HL-60 (cell line): Measurements from ENCODE around the gene PNISR.

ENCODE experiments used
- DNase-seq, 2 experiments: peaks; one replicate each; pipeline ENCODE4 v3.0.0-alpha.2; 2010 to 2020; ENCODE audit warnings: low read depth in 1 of 2, low spot score in 1 of 2
- H3K27ac ChIP-seq: fragments of 250-450 bp; sonication (Bioruptor Pico); replicated peaks from 2 replicates; pipeline ENCODE4 v1.5.1; 2020; ENCODE audit warnings: mild to moderate bottlenecking, moderate library complexity
- H3K27me3 ChIP-seq: fragments of 250-450 bp; sonication (Bioruptor Pico); 2 replicates; pipeline ENCODE4 v1.5.1; 2021; ENCODE audit warnings: mild to moderate bottlenecking, moderate library complexity; ENCODE audit not compliant: insufficient read depth, poor library complexity, severe bottlenecking
- H3K4me3 ChIP-seq: replicated peaks from 2 replicates; pipeline ENCODE4 v1.5.1; 2011; ENCODE audit warnings: mild to moderate bottlenecking, control low read depth, low read length; ENCODE audit not compliant: insufficient read depth
- CTCF ChIP-seq: IDR thresholded peaks from one replicate; pipeline ENCODE4 v1.5.1; 2011; ENCODE audit warnings: low read length, control low read depth, inconsistent platforms; ENCODE audit not compliant: insufficient read depth
- GABPA ChIP-seq: IDR thresholded peaks from 2 replicates; pipeline ENCODE4 v1.6.1; 2012; ENCODE audit warnings: low read depth
- POLR2AphosphoS5 ChIP-seq: IDR thresholded peaks from 2 replicates; pipeline ENCODE4 v1.6.1; 2012; ENCODE audit warnings: low read depth
- REST ChIP-seq: IDR thresholded peaks from 2 replicates; pipeline ENCODE4 v1.6.1; 2012; ENCODE audit warnings: low read depth; ENCODE audit not compliant: insufficient replicate concordance
- SPI1 ChIP-seq: IDR thresholded peaks from 2 replicates; pipeline ENCODE4 v1.6.1; 2012; ENCODE audit warnings: low read depth, mild to moderate bottlenecking, borderline replicate concordance

Gene PNISR

GRCh38 chr6:99402448-99402847 lies 22.7 kb downstream of the PNISR start:
- peak in 1 of 2 experiments; percentile 24 for DNase-seq
- TF ChIP-seq CTCF (no peak), SPI1 (no peak), REST (no peak), POLR2AphosphoS5 (no peak), GABPA (no peak)

GRCh38 chr6:99397287-99397686 lies 27.8 kb downstream of the PNISR start:
- no peak overlapping the region for H3K27ac ChIP-seq
- TF ChIP-seq POLR2AphosphoS5 (no peak), SPI1 (no peak), GABPA (no peak), CTCF (no peak), REST (no peak)
- no peak for DNase-seq
- no peak overlapping the region for H3K4me3 ChIP-seq
- H3K27me3 ChIP-seq = no peaks in the 10 kb centered on the region

More at GRCh38 chr6:99402448-99402847, 22.7 kb downstream of the PNISR start:
- H3K27ac ChIP-seq = no peak overlapping the region
- no peaks in the 10 kb centered on the region for H3K27me3 ChIP-seq
- no peak overlapping the region for H3K4me3 ChIP-seq

GRCh38 chr6:99393698-99394531 lies 31.2 kb downstream of the PNISR start, which contains the start of gene COQ3:
Gene COQ3 (minus strand): TSS chr6:99394195. CDS start chr6:99394179, 16 bp downstream.
- Histone ChIP-seq H3K27ac (peak within 1 kb of the TSS; percentile 91), H3K4me3 (peak within 1 kb of the TSS; percentile 71), H3K27me3 (no peaks in the 10 kb centered on the region)
- peak; percentile 25 to 57 for DNase-seq
- TF ChIP-seq POLR2AphosphoS5 = 0 out of 2 replicates have a peak, but pooled peaks have one; percentile 55
- TF ChIP-seq GABPA = peak; percentile 91
- no peak for TF ChIP-seq SPI1

GRCh38 chr6:99393366-99393697 lies 31.8 kb downstream of the PNISR start:
- peak overlapping the region; percentile 71 for H3K4me3 ChIP-seq
- H3K27me3 ChIP-seq = no peaks in the 10 kb centered on the region
- no peak for TF ChIP-seq CTCF
- TF ChIP-seq GABPA = no peak
- no peak for TF ChIP-seq REST
- no peak for TF ChIP-seq POLR2AphosphoS5
- no peak for TF ChIP-seq SPI1
- peak overlapping the region; percentile 91 for H3K27ac ChIP-seq
- DNase-seq = no peak
